K562 (cell line): ENCODE measurements around the gene SPAM1.
"Not testable (repeated sequence)": the region's sequence is repeated elsewhere in the genome, so short reads cannot be mapped to it uniquely, and the experiment has no call there.

ENCODE experiments used
- CBX8 ChIP-seq: fragments of 200-600 bp; sonication (generic); IDR thresholded peaks from 2 replicates; pipeline ENCODE4 v1.6.1; 2012; ENCODE audit warnings: borderline replicate concordance, mixed run types, low read depth, mild to moderate bottlenecking, moderate library complexity, mixed read lengths, low read length, control low read depth, inconsistent platforms; ENCODE audit not compliant: poor library complexity, severe bottlenecking; ENCODE audit errors: extremely low read depth
- GATAD2B ChIP-seq: fragments of 450-650 bp; IDR thresholded peaks from 2 replicates; pipeline ENCODE4 v1.6.1; 2017; ENCODE audit warnings: mild to moderate bottlenecking, borderline replicate concordance
- POLR2AphosphoS5 ChIP-seq: IDR thresholded peaks from 2 replicates; pipeline ENCODE4 v1.6.1; 2011; ENCODE audit warnings: mild to moderate bottlenecking, low read depth, low read length, moderate library complexity; ENCODE audit not compliant: control insufficient read depth, insufficient read depth
- TCF7 ChIP-seq: sonication (generic); IDR thresholded peaks from 2 replicates; pipeline ENCODE4 v1.6.1; 2016; ENCODE audit warnings: antibody characterized with exemption, borderline replicate concordance

DNA sequence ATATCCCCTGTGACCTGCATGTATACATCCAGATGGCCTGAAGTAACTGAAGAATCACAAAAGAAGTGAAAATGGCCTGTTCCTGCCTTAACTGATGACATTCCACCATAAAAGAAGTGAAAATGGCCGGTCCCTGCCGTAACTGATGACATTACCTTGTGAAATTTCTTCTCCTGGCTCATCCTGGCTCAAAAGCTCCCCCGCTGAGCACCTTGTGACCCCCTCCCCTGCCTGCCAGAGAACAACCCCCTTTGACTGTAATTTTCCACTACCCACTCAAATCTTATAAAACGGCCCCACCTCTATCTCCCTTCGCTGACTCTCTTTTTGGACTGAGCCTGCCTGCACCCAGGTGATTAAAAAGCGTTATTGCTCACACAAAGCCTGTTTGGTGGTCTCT lies 83.3 kb downstream of the SPAM1 start:
- TF ChIP-seq CBX8, GATAD2B, POLR2AphosphoS5, TCF7: not testable (repeated sequence)
